Mesothelial cell of epicardium (in vitro differentiated cells): ENCODE data around the gene RSU1. TPM values are rescaled to one million over a fixed set of nuclear protein-coding genes. Genes with fewer than 3 reads are reported as not detected.
A peak's percentile ranks its signal among the peaks of the same experiment; 100 is the strongest.

ENCODE experiments used
- DNase-seq, 2 experiments: peaks; one replicate each; pipeline ENCODE4 v3.0.0; 2021; ENCODE audit warnings: low spot score in 2 of 2; ENCODE audit not compliant: unreplicated experiment in 2 of 2
- H3K27ac Mint-ChIP-seq: 2 replicates; pipeline ENCODE4 v1.8.0; 2021; ENCODE audit warnings: mixed read lengths
- H3K27me3 Mint-ChIP-seq: 2 replicates; pipeline ENCODE4 v1.8.0; 2021; ENCODE audit warnings: low read depth, mixed read lengths
- H3K36me3 Mint-ChIP-seq: 2 replicates; pipeline ENCODE4 v1.8.0; 2021; ENCODE audit warnings: mixed read lengths
- H3K4me1 Mint-ChIP-seq: 2 replicates; pipeline ENCODE4 v1.8.0; 2021; ENCODE audit warnings: mixed read lengths
- H3K4me3 Mint-ChIP-seq: 2 replicates; pipeline ENCODE4 v1.8.0; 2021; ENCODE audit warnings: mild to moderate bottlenecking, moderate library complexity, mixed read lengths
- H3K9me3 Mint-ChIP-seq: 2 replicates; pipeline ENCODE4 v1.8.0; 2021; ENCODE audit warnings: mixed read lengths
- total RNA-seq: library from RNA; stranded (reverse); gene quantifications from 3 replicates; pipeline ENCODE4 v1.2.1, GENCODE V29; 2021
- TF ChIP-seq, protein P1 (sequence below): fragments of 200-600 bp; sonication (generic); IDR thresholded peaks from one replicate; pipeline ENCODE4 v1.5.0; 2021; ENCODE audit warnings: antibody characterized with exemption; ENCODE audit not compliant: unreplicated experiment

The RSU1 gene
- total RNA-seq, 1 donor from 2014 or later, result 36.2 TPM

- no peak overlapping the region for H3K27ac Mint-ChIP-seq
- no peaks in the 10 kb centered on the region for H3K27me3 Mint-ChIP-seq
- DNase-seq, result no peak
- H3K9me3 Mint-ChIP-seq, result no peaks in the 10 kb centered on the region
- TF ChIP-seq, protein P1, sequence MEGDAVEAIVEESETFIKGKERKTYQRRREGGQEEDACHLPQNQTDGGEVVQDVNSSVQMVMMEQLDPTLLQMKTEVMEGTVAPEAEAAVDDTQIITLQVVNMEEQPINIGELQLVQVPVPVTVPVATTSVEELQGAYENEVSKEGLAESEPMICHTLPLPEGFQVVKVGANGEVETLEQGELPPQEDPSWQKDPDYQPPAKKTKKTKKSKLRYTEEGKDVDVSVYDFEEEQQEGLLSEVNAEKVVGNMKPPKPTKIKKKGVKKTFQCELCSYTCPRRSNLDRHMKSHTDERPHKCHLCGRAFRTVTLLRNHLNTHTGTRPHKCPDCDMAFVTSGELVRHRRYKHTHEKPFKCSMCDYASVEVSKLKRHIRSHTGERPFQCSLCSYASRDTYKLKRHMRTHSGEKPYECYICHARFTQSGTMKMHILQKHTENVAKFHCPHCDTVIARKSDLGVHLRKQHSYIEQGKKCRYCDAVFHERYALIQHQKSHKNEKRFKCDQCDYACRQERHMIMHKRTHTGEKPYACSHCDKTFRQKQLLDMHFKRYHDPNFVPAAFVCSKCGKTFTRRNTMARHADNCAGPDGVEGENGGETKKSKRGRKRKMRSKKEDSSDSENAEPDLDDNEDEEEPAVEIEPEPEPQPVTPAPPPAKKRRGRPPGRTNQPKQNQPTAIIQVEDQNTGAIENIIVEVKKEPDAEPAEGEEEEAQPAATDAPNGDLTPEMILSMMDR, result no peak
- no peak overlapping the region for H3K4me3 Mint-ChIP-seq
- H3K36me3 Mint-ChIP-seq, result no peaks in the 10 kb centered on the region
- peaks cover 27% of the 10 kb centered on the region for H3K4me1 Mint-ChIP-seq
Measured at GRCh38 chr10:16848562-16849154, 31.4 kb upstream of the RSU1 start.

- H3K4me1 Mint-ChIP-seq, result peaks cover 25% of the 10 kb centered on the region
- DNase-seq, result no peak
- H3K27ac Mint-ChIP-seq, result no peak overlapping the region
Measured at GRCh38 chr10:16847644-16848043, 30.4 kb upstream of the RSU1 start.

DNA sequence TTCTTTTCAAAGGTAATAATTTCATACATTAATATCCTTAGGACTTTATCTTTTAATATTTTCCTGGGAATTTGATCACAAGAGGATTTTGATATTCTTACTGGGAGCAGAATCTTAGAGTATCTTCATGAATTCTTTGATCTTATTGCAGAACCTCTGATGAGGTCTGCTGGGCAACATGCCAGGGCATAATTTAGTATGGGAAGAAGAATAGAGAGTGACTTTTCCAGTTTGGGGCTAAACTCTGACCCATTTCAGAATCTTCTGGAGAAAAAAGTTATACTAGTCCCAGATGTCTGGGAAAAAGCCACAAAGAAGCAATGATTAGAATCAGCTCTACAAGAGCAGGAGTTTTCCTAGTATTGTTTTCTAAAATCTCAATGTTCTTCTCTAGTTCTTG, 28.0 kb upstream of the RSU1 start:
- Mint-ChIP-seq H3K27ac (peak overlapping the region; percentile 44), H3K4me3 (no peak overlapping the region), H3K27me3 (no peaks in the 10 kb centered on the region), H3K36me3 (no peaks in the 10 kb centered on the region), H3K4me1 (peaks cover 25% of the 10 kb centered on the region), H3K9me3 (no peaks in the 10 kb centered on the region)
- no peak for DNase-seq
- TF ChIP-seq, protein P1, result no peak

More at GRCh38 chr10:16847644-16848043, 30.4 kb upstream of the RSU1 start:
- TF ChIP-seq, protein P1, result no peak
- Mint-ChIP-seq H3K27me3 (no peaks in the 10 kb centered on the region), H3K36me3 (no peaks in the 10 kb centered on the region), H3K4me3 (no peak overlapping the region), H3K9me3 (no peaks in the 10 kb centered on the region)

- TF ChIP-seq, protein P1, result peak; percentile 83
- Mint-ChIP-seq H3K4me1 (peaks cover 18% of the 10 kb centered on the region), H3K36me3 (no peaks in the 10 kb centered on the region), H3K27ac (no peak overlapping the region), H3K4me3 (no peak overlapping the region), H3K27me3 (no peaks in the 10 kb centered on the region), H3K9me3 (no peaks in the 10 kb centered on the region)
- DNase-seq, result no peak
Measured at GRCh38 chr10:16843252-16843870, 26.1 kb upstream of the RSU1 start.

DNA sequence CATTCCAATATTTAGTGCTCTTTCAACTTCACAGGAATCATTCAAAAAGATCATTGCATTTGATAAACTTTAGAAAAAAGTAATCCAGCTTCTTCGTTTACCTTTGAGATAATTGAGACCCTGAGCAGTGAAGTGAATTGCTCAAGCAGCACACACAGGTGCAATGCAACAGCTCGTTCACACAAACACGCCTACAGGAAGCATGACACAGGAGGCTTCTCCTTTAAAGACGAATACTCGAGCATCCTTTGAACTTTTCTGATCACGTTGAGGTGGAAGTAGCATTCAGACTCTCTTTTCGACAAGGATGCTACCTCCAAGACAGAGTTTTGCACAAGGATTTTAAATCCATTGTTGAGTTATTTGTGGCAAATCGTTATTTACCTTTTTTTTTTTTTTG, 18.0 kb upstream of the RSU1 start:
- no peak overlapping the region for H3K4me3 Mint-ChIP-seq
- H3K4me1 Mint-ChIP-seq, result no peaks in the 10 kb centered on the region
- H3K27ac Mint-ChIP-seq, result no peak overlapping the region
- no peak for DNase-seq
- no peaks in the 10 kb centered on the region for H3K27me3 Mint-ChIP-seq
- no peaks in the 10 kb centered on the region for H3K9me3 Mint-ChIP-seq
- TF ChIP-seq, protein P1, result no peak
- H3K36me3 Mint-ChIP-seq, result no peaks in the 10 kb centered on the region
